ENCODE results near the gene RNF151. TPM values are rescaled to one million over a fixed set of nuclear protein-coding genes. Genes with fewer than 3 reads are reported as not detected.
"Not testable (repeated sequence)": the region's sequence is repeated elsewhere in the genome, so short reads cannot be mapped to it uniquely, and the experiment has no call there.

Gene RNF151
- total RNA-seq, 6 donors from 2014 or later: 0.37 TPM; not detected in 5

- no peaks in the 10 kb centered on the region for H3K27me3 ChIP-seq
- no peaks in the 10 kb centered on the region for H3K36me3 ChIP-seq
- ATAC-seq (ENCODE audit: low FRiP score in 2 of 2) (peak in 1 of 2 donors; percentile 50), DNase-seq (peak in 1 of 2 donors; percentile 77)
- H3K9me3 ChIP-seq: no peaks in the 10 kb centered on the region
- 91 to 93% methylated on average over 13 to 21 of the region's 22 CpGs for WGBS, 2 donors
- TF ChIP-seq POLR2A (IDR thresholded peaks at IDR 0.05): no peak
- TF ChIP-seq EP300 (IDR thresholded peaks at IDR 0.05): no peak
- TF ChIP-seq POLR2AphosphoS5 (IDR thresholded peaks at IDR 0.05): no peak
- TF ChIP-seq CTCF (IDR thresholded peaks at IDR 0.05): no peak
- H3K4me1 ChIP-seq: peaks cover 0 to 2% (median under 1%) of the 10 kb centered on the region in 4 donors
- no peak overlapping the region for H3K4me3 ChIP-seq
- no peak overlapping the region for H3K27ac ChIP-seq
Observed at GRCh38 chr16:1953734-1954133, 12.9 kb upstream of the RNF151 start.

- H3K4me3 ChIP-seq; DNase-seq; H3K27ac ChIP-seq; H3K9me3 ChIP-seq; ATAC-seq (ENCODE audit: low FRiP score in 2 of 2); H3K27me3 ChIP-seq: not testable (repeated sequence)
- peaks cover 14 to 20% (median 15%) of the 10 kb centered on the region in 4 donors for H3K36me3 ChIP-seq
- H3K4me1 ChIP-seq: peaks cover 13 to 27% (median 18%) of the 10 kb centered on the region in 4 donors
- WGBS, 2 donors: 88% methylated on average over 16 to 20 of the region's 22 CpGs
Observed at GRCh38 chr16:1957434-1958142, 9.1 kb upstream of the RNF151 start.

- not testable (repeated sequence) for H3K27me3 ChIP-seq; H3K27ac ChIP-seq; H3K9me3 ChIP-seq; H3K4me3 ChIP-seq; ATAC-seq (ENCODE audit: low FRiP score in 2 of 2)
- Histone ChIP-seq H3K36me3 (peaks cover 14 to 25% (median 21%) of the 10 kb centered on the region in 4 donors), H3K4me1 (peaks cover 16 to 31% (median 20%) of the 10 kb centered on the region in 4 donors)
- peak in 1 of 2 donors; percentile 84 for DNase-seq
- 76 to 87% methylated on average over 7 to 10 of the region's 30 CpGs for WGBS, 2 donors
Observed at GRCh38 chr16:1958143-1958491, 8.5 kb upstream of the RNF151 start.

- no peak for DNase-seq
- TF ChIP-seq POLR2AphosphoS5 (IDR thresholded peaks at IDR 0.05): no peak
- TF ChIP-seq EP300 (IDR thresholded peaks at IDR 0.05): no peak
- TF ChIP-seq CTCF (IDR thresholded peaks at IDR 0.05): no peak
- no peak for TF ChIP-seq POLR2A (IDR thresholded peaks at IDR 0.05)
- 19 to 41% methylated on average over 8 to 13 of the region's 14 CpGs for WGBS, 2 donors
- Histone ChIP-seq H3K27ac (peak overlapping the region; percentile 79 to 94 (median 90)), H3K4me3 (peak overlapping the region in 3 of 4 donors; percentile 72 to 95 (median 94)), H3K27me3 (no peaks in the 10 kb centered on the region), H3K36me3 (peaks cover 14 to 32% (median 23%) of the 10 kb centered on the region in 4 donors), H3K9me3 (no peaks in the 10 kb centered on the region), H3K4me1 (peaks cover 21 to 38% (median 24%) of the 10 kb centered on the region in 4 donors)
- peak; percentile 0 to 35 for ATAC-seq (ENCODE audit: low FRiP score in 2 of 2)
Observed at GRCh38 chr16:1958715-1959268, 7.9 kb upstream of the RNF151 start.

GRCh38 chr16:1959269-1960039, 7.2 kb upstream of the RNF151 start, which contains the start of gene NDUFB10:
Gene NDUFB10, plus strand, starts transcription at chr16:1959538. Its CDS starts 87 bp downstream, at chr16:1959625.
- DNase-seq: peak; percentile 95 to 99
- H3K9me3 ChIP-seq: no peaks in the 10 kb centered on the region
- peaks cover 14 to 34% (median 23%) of the 10 kb centered on the region in 4 donors for H3K36me3 ChIP-seq
- peaks cover 21 to 43% (median 26%) of the 10 kb centered on the region in 4 donors for H3K4me1 ChIP-seq
- peak within 1 kb of the TSS; percentile 72 to 96 (median 94) for H3K4me3 ChIP-seq
- H3K27ac ChIP-seq: peak within 1 kb of the TSS; percentile 79 to 94 (median 90)
- no peak for TF ChIP-seq EP300 (IDR thresholded peaks at IDR 0.05)
- TF ChIP-seq POLR2AphosphoS5 (IDR thresholded peaks at IDR 0.05): peak; percentile 87 to 97
- TF ChIP-seq CTCF (IDR thresholded peaks at IDR 0.05): peak; percentile 60 to 92 (median 76)
- TF ChIP-seq POLR2A (IDR thresholded peaks at IDR 0.05): peak in 3 of 4 donors; percentile 1 to 97 (median 97)
- WGBS, 2 donors: 0 to 1% methylated on average over 23 to 71 of the region's 79 CpGs
- peak; percentile 95 to 98 for ATAC-seq (ENCODE audit: low FRiP score in 2 of 2)
- no peaks in the 10 kb centered on the region for H3K27me3 ChIP-seq
